Measurements from ENCODE around the gene DNAJC22. TPM values are rescaled to one million over a fixed set of nuclear protein-coding genes. Genes with fewer than 3 reads are reported as not detected.
A peak's percentile ranks its signal among the peaks of the same experiment; 100 is the strongest.

The DNAJC22 gene
- total and polyA plus RNA-seq, 2 experiments from 2014 or later: 17.8 to 28.3 TPM

- no peak for DNase-seq (ENCODE audit: low spot score)
- H3K9me3 ChIP-seq (ENCODE audit: low read depth): no peaks in the 10 kb centered on the region
- peak overlapping the region; percentile 48 for H2AFZ ChIP-seq
- peaks cover 22% of the 10 kb centered on the region for H3K4me1 ChIP-seq (ENCODE audit: insufficient read depth)
- peak overlapping the region; percentile 91 for H3K4me2 ChIP-seq
- no peaks in the 10 kb centered on the region for H3K27me3 ChIP-seq
- H3K79me2 ChIP-seq: peaks cover 56% of the 10 kb centered on the region
- H3K27ac ChIP-seq: peak overlapping the region; percentile 97
- H3K4me3 ChIP-seq: peak overlapping the region; percentile 61
- no peaks in the 10 kb centered on the region for H3K9me2 ChIP-seq (replicated peaks; ENCODE audit: insufficient read depth)
- 12% methylated on average over 3 of the region's 3 CpGs for WGBS (ENCODE audit: low lambda C conversion rate, missing lambda C conversion rate)
- H4K20me1 ChIP-seq (ENCODE audit: insufficient read depth, poor library complexity, severe bottlenecking): peaks cover 8% of the 10 kb centered on the region
- H3K36me3 ChIP-seq (replicated peaks; ENCODE audit: insufficient read depth, low read depth): no peaks in the 10 kb centered on the region
- TF ChIP-seq EZH2phosphoT487 (IDR thresholded peaks at IDR 0.05; ENCODE audit: low read depth, severe bottlenecking, unreplicated experiment): no peak
- no peak for TF ChIP-seq CTCF (IDR thresholded peaks at IDR 0.05; ENCODE audit: poor library complexity)
- no peak for TF ChIP-seq EZH2 (IDR thresholded peaks at IDR 0.05; ENCODE audit: borderline replicate concordance)
Observed at GRCh38 chr12:49368240-49368600, 21.5 kb downstream of the DNAJC22 start.

GRCh38 chr12:49369411-49370145 is 22.9 kb downstream of the DNAJC22 start:
- no peaks in the 10 kb centered on the region for H3K27me3 ChIP-seq
- no peak overlapping the region for H3K4me3 ChIP-seq
- peaks cover 8% of the 10 kb centered on the region for H4K20me1 ChIP-seq (ENCODE audit: insufficient read depth, poor library complexity, severe bottlenecking)
- DNase-seq (ENCODE audit: low spot score): peak; percentile 51
- H2AFZ ChIP-seq: no peak overlapping the region
- TF ChIP-seq CTCF (IDR thresholded peaks at IDR 0.05; ENCODE audit: poor library complexity): peak; percentile 31
- TF ChIP-seq EZH2phosphoT487 (IDR thresholded peaks at IDR 0.05; ENCODE audit: low read depth, severe bottlenecking, unreplicated experiment): no peak
- peak overlapping the region; percentile 91 for H3K4me2 ChIP-seq
- no peaks in the 10 kb centered on the region for H3K36me3 ChIP-seq (replicated peaks; ENCODE audit: insufficient read depth, low read depth)
- H3K9me3 ChIP-seq (ENCODE audit: low read depth): no peaks in the 10 kb centered on the region
- peak overlapping the region; percentile 12 for H3K27ac ChIP-seq
- 55% methylated on average over 6 of the region's 6 CpGs for WGBS (ENCODE audit: low lambda C conversion rate, missing lambda C conversion rate)
- peaks cover 69% of the 10 kb centered on the region for H3K79me2 ChIP-seq
- no peaks in the 10 kb centered on the region for H3K9me2 ChIP-seq (replicated peaks; ENCODE audit: insufficient read depth)
- peaks cover 22% of the 10 kb centered on the region for H3K4me1 ChIP-seq (ENCODE audit: insufficient read depth)

- TF ChIP-seq EZH2 (IDR thresholded peaks at IDR 0.05; ENCODE audit: borderline replicate concordance) (no peak), EZH2phosphoT487 (IDR thresholded peaks at IDR 0.05; ENCODE audit: low read depth, severe bottlenecking, unreplicated experiment) (no peak), CTCF (IDR thresholded peaks at IDR 0.05; ENCODE audit: poor library complexity) (no peak)
- no peak for DNase-seq (ENCODE audit: low spot score)
- no peak overlapping the region for H3K27ac ChIP-seq
- peaks cover 22% of the 10 kb centered on the region for H3K4me1 ChIP-seq (ENCODE audit: insufficient read depth)
- peaks cover 15% of the 10 kb centered on the region for H4K20me1 ChIP-seq (ENCODE audit: insufficient read depth, poor library complexity, severe bottlenecking)
- peak overlapping the region; percentile 91 for H3K4me2 ChIP-seq
- H3K4me3 ChIP-seq: no peak overlapping the region
- WGBS (ENCODE audit: low lambda C conversion rate, missing lambda C conversion rate): 95% methylated on average over 6 of the region's 6 CpGs
- no peaks in the 10 kb centered on the region for H3K9me3 ChIP-seq (ENCODE audit: low read depth)
- H3K36me3 ChIP-seq (replicated peaks; ENCODE audit: insufficient read depth, low read depth): no peaks in the 10 kb centered on the region
- H3K79me2 ChIP-seq: peaks cover 75% of the 10 kb centered on the region
- H2AFZ ChIP-seq: no peak overlapping the region
- no peaks in the 10 kb centered on the region for H3K27me3 ChIP-seq
- no peaks in the 10 kb centered on the region for H3K9me2 ChIP-seq (replicated peaks; ENCODE audit: insufficient read depth)
Observed at GRCh38 chr12:49370539-49370938, 23.9 kb downstream of the DNAJC22 start.
